NCI-H1092 treated with DMSO at 0.1 percent for 48 hours (cell line): Measurements from ENCODE around the gene LPCAT4.
"Not testable (repeated sequence)": the region's sequence is repeated elsewhere in the genome, so short reads cannot be mapped to it uniquely, and the experiment has no call there.

Experiments used
- DNase-seq: peaks from one replicate; lab custom pipeline; 2025; lab: John Stamatoyannopoulos, UW

Gene LPCAT4

DNA sequence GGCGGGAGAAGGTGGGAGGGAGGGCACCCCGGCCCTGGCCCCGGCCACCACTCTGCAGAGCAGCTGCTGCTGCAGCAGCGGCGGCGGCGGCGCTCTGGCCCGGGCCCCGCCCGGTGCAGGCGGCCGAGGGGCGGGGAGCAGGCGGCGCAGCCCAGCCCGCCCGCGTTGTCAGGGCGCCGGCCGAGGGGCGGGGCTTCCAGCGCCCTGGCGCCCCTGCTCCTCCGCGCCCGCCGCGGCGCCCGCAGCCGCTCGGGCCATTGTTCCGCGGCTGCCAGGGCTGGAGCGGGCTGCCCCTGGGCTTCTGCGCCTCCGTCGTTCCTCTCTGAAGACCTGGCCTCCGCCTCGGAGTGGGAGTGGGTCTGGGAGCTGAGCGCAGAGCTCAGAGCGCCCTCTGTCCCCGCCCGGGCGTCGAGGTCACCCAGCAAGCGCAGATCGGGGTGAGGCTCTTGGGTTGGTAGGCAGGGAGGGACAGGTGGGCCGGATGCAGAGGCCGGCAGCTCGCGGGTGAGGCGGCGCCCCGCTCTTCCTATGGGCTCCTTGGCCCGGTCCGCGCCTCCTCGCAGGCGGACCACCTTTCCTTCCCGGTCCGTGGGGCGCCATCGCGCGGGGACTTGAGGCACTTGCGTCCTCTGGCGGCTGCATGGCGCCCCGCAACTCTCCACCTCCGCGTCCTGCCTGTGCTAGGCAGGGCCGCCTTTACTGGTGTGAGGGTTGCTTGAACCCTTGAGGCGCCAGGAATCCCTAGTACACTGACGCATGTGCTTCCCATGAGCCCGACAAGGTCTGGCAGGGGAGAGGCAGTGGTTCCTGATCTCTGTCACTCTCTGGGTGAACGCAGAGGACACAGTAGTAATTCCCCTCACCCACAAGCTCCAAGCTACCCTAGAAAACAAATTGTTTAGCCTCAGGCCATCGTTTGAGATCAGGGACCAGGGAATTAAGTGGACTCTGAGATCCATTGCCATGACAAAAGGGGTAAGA is at the start of gene LPCAT4:
LPCAT4 (minus strand) TSS at position 96 of the 981 bp plus-strand sequence. CDS start 96 bp downstream, outside the sequence.
- DNase-seq = peak; percentile 81

DNA sequence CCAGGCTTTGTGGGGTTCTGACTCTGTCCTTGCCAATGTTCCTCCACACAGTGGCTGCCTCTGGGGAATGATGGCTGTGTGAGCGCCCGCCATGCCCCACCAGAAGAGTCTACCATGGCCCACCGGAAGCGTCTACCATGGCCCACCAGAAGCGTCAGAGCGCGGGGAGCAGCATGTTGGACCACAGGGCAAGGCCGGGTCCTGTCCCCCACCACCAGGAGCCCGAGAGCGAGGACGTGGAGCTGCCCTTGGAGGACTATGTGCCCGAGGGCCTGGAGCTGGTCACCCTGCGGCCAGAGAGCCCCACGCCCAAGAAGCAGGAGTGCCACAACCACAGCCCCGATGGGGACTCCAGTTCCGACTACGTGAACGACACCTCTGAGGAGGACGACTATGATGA is 42.5 kb upstream of the LPCAT4 start:
- not testable (repeated sequence) for DNase-seq

DNA sequence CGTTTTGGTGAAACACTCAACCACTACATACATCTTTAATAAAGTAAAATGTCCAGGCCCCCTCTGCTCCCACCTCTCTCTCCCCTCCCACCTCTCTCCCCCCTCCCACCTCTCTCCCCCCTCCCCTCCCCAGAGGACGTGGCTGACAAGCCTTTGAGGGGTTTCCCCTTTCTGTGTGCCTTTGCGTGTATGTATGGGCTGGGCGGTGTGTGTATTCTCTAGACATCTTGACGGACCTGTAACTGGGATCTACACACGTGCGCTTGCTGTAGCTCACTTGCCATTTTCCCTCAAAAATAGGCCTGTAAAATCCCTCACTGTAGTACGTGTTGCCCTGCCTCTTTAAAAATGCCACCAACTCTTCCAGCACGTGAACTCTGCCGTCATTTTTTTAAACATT is 42.0 kb upstream of the LPCAT4 start:
- not testable (repeated sequence) for DNase-seq

DNA sequence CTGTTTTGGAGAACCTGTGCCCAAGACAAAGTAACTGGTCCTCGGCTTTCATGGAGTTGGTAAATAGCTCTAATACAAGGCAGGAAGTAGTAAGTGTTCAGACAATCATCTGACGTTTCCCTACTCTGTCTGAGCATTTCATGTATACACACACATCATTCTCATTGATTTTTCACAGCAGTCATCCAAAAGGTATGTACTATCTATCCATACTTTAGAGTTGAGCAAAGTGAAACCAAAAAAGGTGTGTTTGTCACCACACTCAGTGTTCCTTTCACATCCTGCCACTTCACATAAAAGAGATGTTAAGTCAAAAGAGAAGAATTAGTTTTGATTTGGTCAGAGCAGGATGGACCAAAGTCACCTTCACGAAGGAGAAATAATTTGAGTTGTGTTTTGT is 36.9 kb upstream of the LPCAT4 start:
- not testable (repeated sequence) for DNase-seq

GRCh38 chr15:34403160-34403598 is 36.2 kb upstream of the LPCAT4 start:
- DNase-seq = not testable (repeated sequence)

DNA sequence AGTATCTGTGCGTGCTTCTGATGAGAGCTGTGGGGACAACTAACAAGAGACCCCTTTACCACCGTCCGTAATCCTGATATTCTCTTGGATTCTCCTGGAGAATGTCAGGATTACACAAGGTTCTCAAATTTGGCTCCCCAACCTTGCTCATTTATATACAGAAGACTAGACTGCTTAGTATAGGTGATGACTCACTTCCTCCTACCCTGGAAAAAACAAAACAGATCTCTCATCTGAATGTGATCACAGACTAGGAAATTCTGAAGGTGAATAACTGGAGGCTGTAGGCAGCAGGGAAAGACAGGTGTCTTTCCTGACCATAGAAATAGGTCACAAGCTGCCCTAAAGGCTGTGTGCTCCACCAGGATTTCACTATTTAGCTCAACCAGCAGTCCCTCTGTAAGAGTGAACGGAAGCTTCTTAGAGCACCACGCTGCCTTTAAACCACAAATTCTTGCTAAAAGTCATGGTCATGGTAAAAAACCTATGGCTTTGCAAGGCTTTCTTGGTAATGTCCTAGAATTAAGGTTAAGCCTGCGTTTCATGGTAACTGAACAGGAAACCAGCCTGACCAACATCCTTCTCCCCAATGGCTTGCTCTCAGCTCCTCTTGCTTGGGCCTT is 30.8 kb upstream of the LPCAT4 start:
- not testable (repeated sequence) for DNase-seq

DNA sequence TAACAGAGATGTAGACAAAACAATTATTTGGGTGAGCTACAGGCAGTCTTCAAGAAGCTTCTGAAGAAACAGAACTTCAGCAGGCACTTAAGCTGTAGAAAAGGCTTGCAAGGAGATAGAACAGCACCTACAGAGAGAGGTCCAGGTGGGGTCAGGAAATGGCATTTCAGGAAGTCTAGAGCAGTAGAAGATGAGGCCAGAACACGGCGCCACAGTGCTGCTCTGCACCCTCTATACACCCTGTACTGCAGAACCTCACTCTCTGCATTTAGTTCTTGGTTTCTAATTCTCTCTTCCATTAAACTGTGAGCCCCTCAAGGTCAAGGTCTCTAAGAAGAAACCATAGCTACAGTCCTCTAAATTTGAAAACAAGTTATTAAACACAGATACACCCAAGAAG is 26.0 kb upstream of the LPCAT4 start:
- DNase-seq = not testable (repeated sequence)

DNA sequence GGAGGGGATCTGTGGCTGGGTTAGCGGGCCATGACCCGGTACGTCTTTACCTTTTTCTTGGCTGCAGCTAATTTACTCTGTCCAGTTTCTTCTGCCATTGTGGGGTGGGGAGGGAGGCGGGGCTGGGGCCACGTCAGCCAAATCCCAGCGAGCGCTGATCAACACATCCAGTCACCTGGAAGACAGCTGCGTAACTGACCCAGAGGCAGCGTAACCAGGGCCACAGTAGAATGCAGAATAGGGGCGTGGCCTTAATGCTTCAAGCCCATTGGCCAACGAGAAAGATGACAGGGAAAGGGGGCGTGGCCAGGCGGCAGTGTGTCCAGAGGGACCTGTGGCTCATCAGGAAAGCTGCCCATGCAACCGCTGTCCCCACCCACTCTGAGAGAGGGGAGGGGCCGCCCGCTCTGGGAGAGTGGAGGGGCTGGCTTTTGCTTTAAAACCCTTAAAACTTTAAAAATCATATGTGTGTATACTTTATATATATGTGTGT is 22.6 kb upstream of the LPCAT4 start:
- DNase-seq = not testable (repeated sequence)

DNA sequence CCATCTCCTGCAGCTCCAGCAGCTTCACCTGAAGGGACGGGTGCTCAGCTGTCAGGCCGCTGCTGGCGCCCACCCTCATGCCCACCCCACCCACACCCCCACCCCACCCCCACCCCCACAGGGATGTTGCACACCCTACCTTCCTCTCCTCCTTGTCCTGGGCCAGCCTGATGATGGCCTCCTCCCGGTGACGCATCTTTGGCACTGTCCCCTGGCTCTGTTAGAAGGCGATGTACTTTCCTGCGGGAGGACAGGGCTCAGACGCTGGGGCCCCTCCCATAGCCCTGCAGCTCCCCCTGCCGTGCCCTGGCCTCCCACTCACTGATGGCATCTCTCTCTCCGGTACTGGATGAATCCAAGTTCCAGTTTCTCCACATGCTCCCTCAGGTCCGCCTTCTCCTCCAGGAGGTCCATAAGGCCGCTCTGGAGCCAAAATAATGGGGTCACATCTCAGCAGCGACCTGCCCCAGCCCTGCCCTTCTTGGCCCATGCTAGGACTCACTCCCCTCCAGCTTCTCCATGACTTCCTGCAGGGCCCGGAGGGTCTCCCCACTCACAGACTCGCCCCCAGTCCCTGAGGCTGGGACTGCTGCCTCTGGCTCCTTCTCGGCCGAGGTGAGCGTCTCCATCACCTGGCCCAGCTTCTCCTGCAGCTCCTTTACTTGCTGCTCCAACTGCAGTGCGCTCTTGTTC is 15.0 kb upstream of the LPCAT4 start:
- DNase-seq = not testable (repeated sequence)

GRCh38 chr15:34380491-34380890 is 13.5 kb upstream of the LPCAT4 start:
- not testable (repeated sequence) for DNase-seq

GRCh38 chr15:34376856-34377255 is 9.9 kb upstream of the LPCAT4 start:
- DNase-seq = no peak

DNA sequence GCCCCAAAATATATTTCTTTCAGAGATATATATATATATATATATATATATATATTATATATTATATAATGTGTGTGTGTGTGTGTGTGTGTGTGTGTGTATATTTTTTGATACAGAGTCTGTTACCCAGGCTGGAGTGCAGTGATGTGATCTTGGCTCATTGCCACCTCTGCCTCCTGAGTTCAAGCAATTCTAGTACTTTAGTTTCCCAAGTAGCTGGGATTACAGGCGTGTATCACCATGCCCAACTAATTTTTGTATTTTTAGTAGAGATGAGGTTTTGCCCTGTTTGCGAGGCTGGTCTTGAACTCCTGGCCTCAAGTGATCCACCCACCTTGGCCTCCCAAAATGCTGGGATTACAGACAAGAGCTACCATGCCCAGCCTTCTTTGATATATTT is 8.5 kb upstream of the LPCAT4 start:
- DNase-seq = not testable (repeated sequence)

GRCh38 chr15:34374816-34375215 is 7.8 kb upstream of the LPCAT4 start:
- no peak for DNase-seq

GRCh38 chr15:34373951-34374350 is 7.0 kb upstream of the LPCAT4 start:
- no peak for DNase-seq

- DNase-seq = no peak
Observed at GRCh38 chr15:34370643-34371042, 3.6 kb upstream of the LPCAT4 start.

DNA sequence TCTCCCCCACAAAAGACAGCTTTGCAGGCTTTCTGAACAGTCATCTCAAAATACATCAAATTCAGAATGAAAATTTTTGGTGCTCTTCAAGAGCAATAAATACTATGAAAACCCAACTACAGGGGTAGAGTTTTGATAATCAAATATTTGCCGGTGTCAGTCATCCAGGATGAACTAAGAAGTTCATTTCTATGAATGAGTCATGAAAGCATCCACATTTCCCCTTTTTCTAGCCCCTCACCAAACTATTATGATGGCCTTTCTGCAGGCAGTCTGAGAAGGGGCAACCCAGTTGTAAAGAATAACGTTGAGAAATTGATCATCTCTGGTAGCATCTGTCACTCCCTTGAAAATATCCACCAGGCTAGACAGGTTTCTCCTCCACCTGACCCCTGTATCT is 3.1 kb upstream of the LPCAT4 start:
- DNase-seq = no peak

- peak; percentile 21 for DNase-seq
Observed at GRCh38 chr15:34366271-34367065, 528 bp downstream of the LPCAT4 start.

- DNase-seq = no peak
Observed at GRCh38 chr15:34365836-34366235, 1.2 kb downstream of the LPCAT4 start.

DNA sequence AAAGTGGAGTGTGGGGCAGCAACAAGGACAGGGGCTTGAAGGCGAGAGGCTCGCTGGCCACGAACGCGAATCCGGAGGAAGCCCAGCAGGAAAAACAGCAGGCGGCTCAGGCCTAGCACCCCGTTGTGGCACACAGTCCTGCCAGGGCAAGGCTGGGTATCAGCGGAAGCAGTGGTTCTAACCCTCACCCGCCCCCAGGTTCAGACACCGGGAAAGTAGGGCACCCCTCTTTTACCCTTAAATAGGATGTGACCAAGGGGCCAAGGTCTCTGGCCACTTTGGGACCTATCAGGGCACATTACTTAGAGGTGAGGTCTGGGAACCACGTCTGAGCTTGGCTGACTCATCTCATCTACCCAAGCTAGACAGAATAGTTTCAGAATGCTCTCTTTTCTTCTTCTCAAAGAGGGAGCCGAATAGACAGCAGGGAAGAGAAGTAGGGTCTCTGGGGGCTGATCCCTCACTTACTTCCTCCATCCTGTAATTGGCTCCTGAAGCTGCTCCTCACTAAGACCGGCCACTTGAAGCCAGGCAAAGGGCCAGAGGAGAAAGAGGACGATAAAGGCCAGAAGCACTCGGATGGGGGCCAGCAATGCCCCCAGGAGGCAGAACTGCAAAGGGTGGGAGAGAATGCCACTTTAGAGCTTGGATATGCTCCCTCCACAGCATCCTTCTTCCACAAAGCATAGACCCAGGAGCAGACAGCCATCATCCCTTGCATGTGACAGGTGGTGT is 1.7 kb downstream of the LPCAT4 start:
- DNase-seq = no peak

DNA sequence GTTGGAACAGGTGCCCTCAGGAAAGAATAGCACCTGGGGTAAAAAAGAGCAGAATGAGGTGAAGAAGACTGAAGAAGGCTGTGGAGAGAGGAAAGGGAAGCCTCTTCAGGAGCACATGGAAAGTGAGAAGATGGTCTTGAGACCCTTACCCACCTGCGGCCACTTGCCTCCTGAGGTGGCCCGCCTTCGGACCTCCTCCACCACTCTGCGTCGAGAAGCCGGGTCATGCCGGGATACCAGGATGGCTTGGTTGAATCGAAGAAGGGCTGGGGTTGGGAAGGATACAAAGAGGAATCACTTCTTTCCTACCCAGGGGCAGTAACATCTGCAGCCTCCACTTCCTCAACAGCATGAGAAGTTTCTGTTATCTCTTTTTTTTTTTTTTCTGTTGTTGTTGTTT is 3.0 kb downstream of the LPCAT4 start:
- no peak for DNase-seq
